B cell (primary cell): ENCODE measurements around the gene EVPL. TPM values are rescaled to one million over a fixed set of nuclear protein-coding genes. Genes with fewer than 3 reads are reported as not detected.

ENCODE experiments used
- ATAC-seq: fragments of 200-7000 bp; cut with Tn5 transposase; one replicate; pipeline ENCODE4 v1.10.0; 2021; ENCODE audit warnings: low read depth, mild to moderate bottlenecking, moderate number of reproducible peaks, moderate library complexity
- CTCF ChIA-PET: fragments of 350-600 bp; sonication (Branson Sonifier 250); formaldehyde crosslinking; loops from one replicate; lab custom pipeline; 2021; ENCODE audit warnings: antibody characterized with exemption, inconsistent platforms; lab: Charles Lee
- POLR2A ChIA-PET: fragments of 350-600 bp; sonication (Branson Sonifier 250); formaldehyde crosslinking; loops from one replicate; lab custom pipeline; 2021; ENCODE audit warnings: antibody characterized with exemption; lab: Charles Lee
- DNase-seq: peaks from one replicate; pipeline ENCODE4 v3.0.0; 2013
- H2AFZ ChIP-seq: 2 replicates; pipeline ENCODE4 v1.6.1; 2012; ENCODE audit warnings: mild to moderate bottlenecking, low read depth, low read length; ENCODE audit not compliant: insufficient read depth, poor library complexity, severe bottlenecking
- H3K27ac ChIP-seq, 2 donors: 1 replicate in 1 of 2; 2 replicates in 1 of 2; pipeline ENCODE4 v1.5.1; 2012 to 2013; ENCODE audit warnings: low read length in 2 of 2, mild to moderate bottlenecking in 2 of 2, moderate library complexity in 1 of 2
- H3K27me3 ChIP-seq, 4 experiments: fragments of 200-600 bp in 1 of 4; sonication (generic) in 1 of 4; replicated peaks in 1 of 4; 1 replicate in 2 of 4; 2 replicates in 2 of 4; pipeline versions ENCODE4 v1.6.1 to v1.7.0; 2013 to 2016; ENCODE audit warnings: low read length in 3 of 4, mild to moderate bottlenecking in 2 of 4, mixed read lengths in 1 of 4, moderate library complexity in 1 of 4; ENCODE audit not compliant: insufficient read depth in 4 of 4, control insufficient read depth in 3 of 4; ENCODE audit errors: control extremely low read depth in 1 of 4
- H3K36me3 ChIP-seq, 2 experiments: replicated peaks in 1 of 2; 1 replicate in 1 of 2; 2 replicates in 1 of 2; pipeline versions ENCODE4 v1.6.1 to v1.7.1; 2013; ENCODE audit warnings: low read length in 1 of 2; ENCODE audit not compliant: insufficient read depth in 2 of 2, control insufficient read depth in 1 of 2; ENCODE audit errors: control extremely low read depth in 1 of 2, extremely low read depth in 1 of 2
- H3K4me1 ChIP-seq, 2 donors: fragments of 200-600 bp in 1 of 2; sonication (generic) in 1 of 2; 1 replicate in 1 of 2; 2 replicates in 1 of 2; pipeline versions ENCODE4 v1.5.1 to v1.6.1; 2013 to 2017; ENCODE audit warnings: low read length in 2 of 2; ENCODE audit not compliant: control insufficient read depth in 2 of 2, insufficient read depth in 2 of 2
- H3K4me2 ChIP-seq: replicated peaks from 2 replicates; pipeline ENCODE3; 2012; ENCODE audit warnings: mild to moderate bottlenecking, low read depth, low read length; ENCODE audit not compliant: poor library complexity, severe bottlenecking
- H3K4me3 ChIP-seq, 5 experiments: fragments of 200-600 bp in 1 of 5; sonication (generic) in 1 of 5; 1 replicate in 3 of 5; 2 replicates in 2 of 5; pipeline versions ENCODE4 v1.5.1 to v1.7.0; 2011 to 2016; ENCODE audit warnings: low read length in 4 of 5, mild to moderate bottlenecking in 4 of 5, low read depth in 2 of 5, control low read depth in 1 of 5, moderate library complexity in 1 of 5; ENCODE audit not compliant: insufficient read depth in 1 of 5; ENCODE audit errors: control extremely low read depth in 1 of 5, extremely low read depth in 1 of 5
- H3K79me2 ChIP-seq: fragments of 200-600 bp; sonication (generic); one replicate; pipeline ENCODE4 v1.6.0; 2016; ENCODE audit warnings: low read length; ENCODE audit not compliant: control insufficient read depth, insufficient read depth
- H3K9ac ChIP-seq: fragments of 200-600 bp; sonication (generic); 2 replicates; pipeline ENCODE4 v1.6.1; 2017; ENCODE audit warnings: mild to moderate bottlenecking, low read length, moderate library complexity
- H3K9me3 ChIP-seq, 3 donors: one replicate each; pipeline versions ENCODE4 v1.6.1 to v1.7.1; 2013; ENCODE audit warnings: low read length in 2 of 3; ENCODE audit not compliant: control insufficient read depth in 2 of 3, insufficient read depth in 1 of 3; ENCODE audit errors: control extremely low read depth in 1 of 3
- H4K20me1 ChIP-seq: 2 replicates; pipeline ENCODE4 v1.6.0; 2012; ENCODE audit warnings: mild to moderate bottlenecking, low read length; ENCODE audit not compliant: insufficient read depth, control insufficient read depth, poor library complexity, severe bottlenecking
- H3K27ac Mint-ChIP-seq: one replicate; pipeline ENCODE4 v1.8.0; 2021; ENCODE audit warnings: mixed read lengths
- H3K27me3 Mint-ChIP-seq: one replicate; pipeline ENCODE4 v1.8.0; 2021; ENCODE audit warnings: mixed read lengths
- H3K4me1 Mint-ChIP-seq: one replicate; pipeline ENCODE4 v1.8.0; 2021; ENCODE audit warnings: mixed read lengths
- H3K4me3 Mint-ChIP-seq: one replicate; pipeline ENCODE4 v1.8.0; 2021; ENCODE audit warnings: mixed read lengths
- H3K9me3 Mint-ChIP-seq: one replicate; pipeline ENCODE4 v1.8.0; 2022; ENCODE audit warnings: mixed read lengths; ENCODE audit not compliant: insufficient read depth
- CTCF ChIP-seq: fragments of 200-600 bp; IDR thresholded peaks from one replicate; pipeline ENCODE4 v1.8.0; 2022; ENCODE audit warnings: antibody characterized with exemption, mild to moderate bottlenecking
- EZH2 ChIP-seq: IDR thresholded peaks from 2 replicates; pipeline ENCODE4 v1.6.1; 2012; ENCODE audit warnings: borderline replicate concordance, low read depth, mild to moderate bottlenecking, moderate library complexity, low read length; ENCODE audit not compliant: insufficient read depth, poor library complexity, severe bottlenecking
- WGBS: methylation state at CpG from one replicate; pipeline ENCODE4 v1.1.5; 2013; ENCODE audit warnings: missing lambda C conversion rate; ENCODE audit not compliant: insufficient coverage; 5-methylcytosine and 5-hydroxymethylcytosine counted together
- intact Hi-C: fragments of 100-400 bp; cut with micrococcal nuclease; formaldehyde crosslinking; loops from one replicate; pipeline ENCODE4 v1.10.0; 2022
- polyA plus RNA-seq: library from polyadenylated mRNA; depleted of rRNA; stranded (reverse); fragments of >200 nt; gene quantifications from 2 replicates; pipeline ENCODE4 v1.2.3, GENCODE V29; 2012
- total RNA-seq, 2 donors: library from RNA; stranded (reverse); fragments of 120-200 nt in 1 of 2; gene quantifications; 1 replicate in 1 of 2; 2 replicates in 1 of 2; pipeline versions ENCODE4 v1.2.3 to v1.2.4, GENCODE V29; 2013 to 2022

Gene EVPL
- total and polyA plus RNA-seq, 2 donors (not counting 1 experiment from before 2014, with no cell fraction given) = not detected

GRCh38 chr17:76040376-76040775 is 13.3 kb upstream of the EVPL start:
- Histone ChIP-seq H4K20me1 (no peaks in the 10 kb centered on the region), H2AFZ (no peak overlapping the region), H3K4me3 (no peak overlapping the region), H3K4me2 (no peak overlapping the region), H3K9ac (no peak overlapping the region), H3K79me2 (no peaks in the 10 kb centered on the region), H3K9me3 (no peaks in the 10 kb centered on the region), H3K4me1 (no peaks in the 10 kb centered on the region), H3K27me3 (no peaks in the 10 kb centered on the region), H3K36me3 (peaks cover 26 to 71% of the 10 kb centered on the region in 2 experiments), H3K27ac (no peak overlapping the region)
- H3K27me3 Mint-ChIP-seq = no peaks in the 10 kb centered on the region
- WGBS = 94% methylated on average over 2 of the region's 6 CpGs
- intact Hi-C loops = no loop called here
- CTCF ChIA-PET = no interaction called here
- POLR2A ChIA-PET = no interaction called here
- H3K27ac Mint-ChIP-seq = no peak overlapping the region
- ATAC-seq = no peak
- no peaks in the 10 kb centered on the region for H3K9me3 Mint-ChIP-seq
- H3K4me3 Mint-ChIP-seq = no peak overlapping the region
- H3K4me1 Mint-ChIP-seq = no peaks in the 10 kb centered on the region
- no peak for DNase-seq
- no peak for TF ChIP-seq CTCF
- TF ChIP-seq EZH2 = no peak

GRCh38 chr17:76039121-76039520 is 12.0 kb upstream of the EVPL start:
- Histone ChIP-seq H3K9ac (no peak overlapping the region), H3K9me3 (no peaks in the 10 kb centered on the region), H3K4me1 (no peaks in the 10 kb centered on the region), H4K20me1 (no peaks in the 10 kb centered on the region), H3K27ac (no peak overlapping the region), H3K79me2 (no peaks in the 10 kb centered on the region), H3K4me3 (no peak overlapping the region), H3K36me3 (peaks cover 23 to 59% of the 10 kb centered on the region in 2 experiments), H3K4me2 (no peak overlapping the region), H2AFZ (no peak overlapping the region), H3K27me3 (no peaks in the 10 kb centered on the region)
- POLR2A ChIA-PET = no interaction called here
- DNase-seq (no peak), ATAC-seq (no peak)
- no peak for TF ChIP-seq CTCF
- TF ChIP-seq EZH2 = no peak
- Mint-ChIP-seq H3K4me3 (no peak overlapping the region), H3K27ac (no peak overlapping the region), H3K9me3 (no peaks in the 10 kb centered on the region), H3K4me1 (no peaks in the 10 kb centered on the region), H3K27me3 (no peaks in the 10 kb centered on the region)
- CTCF ChIA-PET = no interaction called here
- WGBS = 98% methylated on average over 4 of the region's 6 CpGs
- intact Hi-C loops = no loop called here
